Astrocyte (in vitro differentiated cells and primary cell): ENCODE data around the gene SLC1A1. TPM values are rescaled to one million over a fixed set of nuclear protein-coding genes. Genes with fewer than 3 reads are reported as not detected.
A peak's percentile ranks its signal among the peaks of the same experiment; 100 is the strongest.

Experiments used
- DNase-seq: peaks from one replicate; pipeline ENCODE4 v3.0.0-alpha.2; 2010; ENCODE audit warnings: low read depth
- FAIRE-seq: peaks from 2 replicates; lab custom pipeline; 2011; peaks lifted over from hg19 to GRCh38; lab: Jason Lieb, UNC
- H2AFZ ChIP-seq: 2 replicates; pipeline ENCODE4 v1.6.0; 2012; ENCODE audit warnings: low read depth, low read length, inconsistent platforms
- H3K27ac ChIP-seq: 2 replicates; pipeline ENCODE4 v1.5.1; 2011; ENCODE audit warnings: low read depth, low read length, inconsistent platforms
- H3K27me3 ChIP-seq: 2 replicates; pipeline ENCODE4 v1.6.0; 2011; ENCODE audit warnings: low read length, inconsistent platforms; ENCODE audit not compliant: insufficient read depth
- H3K36me3 ChIP-seq: 2 replicates; pipeline ENCODE4 v1.5.1; 2011; ENCODE audit warnings: low read length, inconsistent platforms; ENCODE audit not compliant: insufficient read depth
- H3K4me1 ChIP-seq: 2 replicates; pipeline ENCODE4 v1.5.1; 2011; ENCODE audit warnings: low read length, inconsistent platforms; ENCODE audit not compliant: insufficient read depth
- H3K4me2 ChIP-seq: 2 replicates; pipeline ENCODE4 v1.6.0; 2012; ENCODE audit warnings: low read length, inconsistent platforms
- H3K4me3 ChIP-seq: 2 replicates; pipeline ENCODE4 v1.5.1; 2011; ENCODE audit warnings: low read depth, mild to moderate bottlenecking, low read length, inconsistent platforms; ENCODE audit not compliant: insufficient read depth
- H3K79me2 ChIP-seq: 2 replicates; pipeline ENCODE4 v1.6.0; 2012; ENCODE audit warnings: mild to moderate bottlenecking, low read length, inconsistent platforms; ENCODE audit not compliant: insufficient read depth
- H3K9ac ChIP-seq: 2 replicates; pipeline ENCODE4 v1.6.0; 2012; ENCODE audit warnings: mild to moderate bottlenecking, low read length, inconsistent platforms
- H3K9me3 ChIP-seq: 2 replicates; pipeline ENCODE4 v1.5.1; 2012; ENCODE audit warnings: low read depth, mild to moderate bottlenecking, low read length, inconsistent platforms; ENCODE audit not compliant: insufficient read depth
- H4K20me1 ChIP-seq: 2 replicates; pipeline ENCODE4 v1.6.0; 2012; ENCODE audit warnings: low read length, inconsistent platforms; ENCODE audit not compliant: insufficient read depth
- H3K27ac Mint-ChIP-seq: one replicate; pipeline ENCODE4 v1.8.0; 2021; ENCODE audit warnings: mild to moderate bottlenecking, mixed read lengths; ENCODE audit not compliant: unreplicated experiment
- H3K27me3 Mint-ChIP-seq: one replicate; pipeline ENCODE4 v1.8.0; 2021; ENCODE audit warnings: low read depth, mixed read lengths; ENCODE audit not compliant: unreplicated experiment
- H3K36me3 Mint-ChIP-seq: one replicate; pipeline ENCODE4 v1.8.0; 2021; ENCODE audit warnings: low read depth, mixed read lengths; ENCODE audit not compliant: unreplicated experiment
- H3K4me1 Mint-ChIP-seq: one replicate; pipeline ENCODE4 v1.8.0; 2021; ENCODE audit warnings: low read depth, mixed read lengths; ENCODE audit not compliant: unreplicated experiment
- H3K4me3 Mint-ChIP-seq: one replicate; pipeline ENCODE4 v1.8.0; 2021; ENCODE audit warnings: mild to moderate bottlenecking, moderate library complexity, mixed read lengths; ENCODE audit not compliant: unreplicated experiment
- H3K9me3 Mint-ChIP-seq: one replicate; pipeline ENCODE4 v1.8.0; 2021; ENCODE audit warnings: mild to moderate bottlenecking, mixed read lengths; ENCODE audit not compliant: unreplicated experiment
- CTCF ChIP-seq: IDR thresholded peaks from 2 replicates; pipeline ENCODE4 v1.5.1; 2011; ENCODE audit warnings: low read depth, mild to moderate bottlenecking, inconsistent platforms, low read length, moderate library complexity; ENCODE audit not compliant: insufficient read depth
- EZH2 ChIP-seq: IDR thresholded peaks from 2 replicates; pipeline ENCODE4 v1.6.1; 2012; ENCODE audit warnings: mild to moderate bottlenecking, low read length, inconsistent platforms; ENCODE audit not compliant: insufficient read depth
- total RNA-seq: library from RNA; stranded (reverse); gene quantifications from 2 replicates; pipeline ENCODE4 v1.2.1, GENCODE V29; 2021

The SLC1A1 gene
- total RNA-seq, 1 donor from 2014 or later: 6.7 TPM

GRCh38 chr9:4555236-4555635, 65.0 kb downstream of the SLC1A1 start:
- peaks cover 2% of the 10 kb centered on the region for H3K27me3 Mint-ChIP-seq
- H3K36me3 Mint-ChIP-seq: peaks cover 3% of the 10 kb centered on the region
- FAIRE-seq: no peak
- Histone ChIP-seq H3K4me2 (peak overlapping the region; percentile 7), H3K79me2 (no peaks in the 10 kb centered on the region), H4K20me1 (no peaks in the 10 kb centered on the region), H3K36me3 (no peaks in the 10 kb centered on the region), H3K4me3 (no peak overlapping the region), H3K4me1 (peaks cover 10% of the 10 kb centered on the region), H3K9ac (no peak overlapping the region), H3K27me3 (no peaks in the 10 kb centered on the region), H3K27ac (no peak overlapping the region), H3K9me3 (no peaks in the 10 kb centered on the region), H2AFZ (no peak overlapping the region)
- H3K4me1 Mint-ChIP-seq: peaks cover 3% of the 10 kb centered on the region
- DNase-seq: peak; percentile 49
- no peak for TF ChIP-seq EZH2
- no peak for TF ChIP-seq CTCF
- peaks cover 1% of the 10 kb centered on the region for H3K9me3 Mint-ChIP-seq
- H3K27ac Mint-ChIP-seq: no peak overlapping the region
- H3K4me3 Mint-ChIP-seq: no peak overlapping the region

GRCh38 chr9:4558371-4558998, 68.2 kb downstream of the SLC1A1 start:
- H3K27me3 Mint-ChIP-seq: no peaks in the 10 kb centered on the region
- H3K27me3 ChIP-seq: no peaks in the 10 kb centered on the region
- H3K4me3 ChIP-seq: no peak overlapping the region
- no peak overlapping the region for H3K27ac Mint-ChIP-seq
- TF ChIP-seq CTCF: no peak
- no peak for TF ChIP-seq EZH2
- no peak overlapping the region for H3K9ac ChIP-seq
- DNase-seq (no peak), FAIRE-seq (no peak)
- peaks cover 4% of the 10 kb centered on the region for H3K9me3 Mint-ChIP-seq
- peaks cover 3% of the 10 kb centered on the region for H3K36me3 Mint-ChIP-seq
- peaks cover 10% of the 10 kb centered on the region for H3K4me1 ChIP-seq
- no peak overlapping the region for H2AFZ ChIP-seq
- no peak overlapping the region for H3K27ac ChIP-seq
- no peaks in the 10 kb centered on the region for H3K9me3 ChIP-seq
- no peak overlapping the region for H3K4me2 ChIP-seq
- no peaks in the 10 kb centered on the region for H3K4me1 Mint-ChIP-seq
- H3K79me2 ChIP-seq: no peaks in the 10 kb centered on the region
- no peak overlapping the region for H3K4me3 Mint-ChIP-seq
- H3K36me3 ChIP-seq: no peaks in the 10 kb centered on the region
- no peaks in the 10 kb centered on the region for H4K20me1 ChIP-seq
